Endothelial cell (in vitro differentiated cells): Measurements from ENCODE around the gene AMPH. TPM values are rescaled to one million over a fixed set of nuclear protein-coding genes. Genes with fewer than 3 reads are reported as not detected.
"Not testable (repeated sequence)": the region's sequence is repeated elsewhere in the genome, so short reads cannot be mapped to it uniquely, and the experiment has no call there.

Experiments
- DNase-seq: peaks from one replicate; pipeline ENCODE4 v3.0.0; 2021; ENCODE audit warnings: low spot score
- H3K27ac Mint-ChIP-seq: one replicate; pipeline ENCODE4 v1.8.0; 2021; ENCODE audit warnings: mixed read lengths, inconsistent platforms; ENCODE audit not compliant: unreplicated experiment
- H3K27me3 Mint-ChIP-seq: one replicate; pipeline ENCODE4 v1.8.0; 2021; ENCODE audit warnings: mild to moderate bottlenecking, moderate library complexity, mixed read lengths, inconsistent platforms; ENCODE audit not compliant: unreplicated experiment
- H3K36me3 Mint-ChIP-seq: one replicate; pipeline ENCODE4 v1.8.0; 2021; ENCODE audit warnings: mild to moderate bottlenecking, low read depth, mixed read lengths, inconsistent platforms; ENCODE audit not compliant: unreplicated experiment
- H3K4me1 Mint-ChIP-seq: one replicate; pipeline ENCODE4 v1.8.0; 2021; ENCODE audit warnings: mild to moderate bottlenecking, mixed read lengths, inconsistent platforms; ENCODE audit not compliant: unreplicated experiment
- H3K4me3 Mint-ChIP-seq: one replicate; pipeline ENCODE4 v1.8.0; 2021; ENCODE audit warnings: mild to moderate bottlenecking, mixed read lengths, inconsistent platforms; ENCODE audit not compliant: unreplicated experiment
- H3K9me3 Mint-ChIP-seq: one replicate; pipeline ENCODE4 v1.8.0; 2021; ENCODE audit warnings: mixed read lengths, inconsistent platforms; ENCODE audit not compliant: unreplicated experiment
- total RNA-seq: library from RNA; stranded (reverse); fragmentation: NEBNext Ultra II Directional; extraction: Animal tissue kit (Norgen Biotek cat#: 25700); gene quantifications from one replicate; pipeline ENCODE4 v1.2.1, GENCODE V29; 2021; ENCODE audit not compliant: unreplicated experiment
- TF ChIP-seq, protein P1 (sequence below): fragments of 200-600 bp; sonication (generic); IDR thresholded peaks from one replicate; pipeline ENCODE4 v1.5.0; 2021; ENCODE audit warnings: antibody characterized with exemption; ENCODE audit not compliant: unreplicated experiment

AMPH gene
- total RNA-seq, 1 donor from 2014 or later: 1.6 TPM

DNA sequence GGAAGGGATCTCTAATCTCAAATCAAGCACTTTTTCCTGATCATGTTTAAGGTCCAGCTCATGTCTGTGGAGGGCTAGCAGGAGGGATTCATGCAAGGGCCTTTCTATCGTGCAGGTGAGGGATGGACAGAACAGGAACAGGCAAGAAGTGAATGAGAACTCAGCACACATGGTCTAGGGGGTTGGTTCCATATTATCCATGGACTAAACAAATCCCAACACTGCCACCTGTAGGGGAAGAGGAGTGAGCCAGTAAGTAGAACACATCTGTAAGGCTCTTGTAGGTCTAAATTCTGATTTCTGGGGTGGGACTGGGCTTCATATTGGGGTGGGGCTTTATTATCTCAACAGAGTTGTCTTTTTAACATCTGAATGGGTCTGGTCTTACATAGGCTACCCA is 219.8 kb downstream of the AMPH start:
- DNase-seq: peak; percentile 50
- Mint-ChIP-seq H3K9me3 (no peaks in the 10 kb centered on the region), H3K4me3 (no peak overlapping the region)

DNA sequence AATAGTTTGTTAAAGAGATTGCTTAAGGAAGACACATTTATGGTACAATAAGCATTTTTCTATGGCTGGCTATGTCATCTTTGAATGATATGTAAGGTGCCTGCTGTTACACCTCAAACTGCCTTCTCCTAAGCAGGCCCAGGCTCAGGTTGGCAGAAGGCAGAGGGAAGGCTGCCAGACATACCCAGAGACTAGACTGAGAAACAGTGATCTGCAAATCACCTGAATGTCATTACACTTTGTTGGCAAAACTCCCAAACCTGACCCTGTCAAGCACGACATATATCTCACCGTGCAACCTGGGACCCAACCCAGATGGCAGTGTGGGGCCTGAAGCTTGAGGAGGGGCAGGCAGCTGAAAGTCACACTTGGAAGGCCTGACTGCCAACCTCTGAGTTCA is 221.1 kb downstream of the AMPH start:
- no peaks in the 10 kb centered on the region for H3K27me3 Mint-ChIP-seq
- H3K36me3 Mint-ChIP-seq: no peaks in the 10 kb centered on the region
- no peak overlapping the region for H3K4me3 Mint-ChIP-seq
- H3K27ac Mint-ChIP-seq: no peak overlapping the region
- TF ChIP-seq, protein P1, sequence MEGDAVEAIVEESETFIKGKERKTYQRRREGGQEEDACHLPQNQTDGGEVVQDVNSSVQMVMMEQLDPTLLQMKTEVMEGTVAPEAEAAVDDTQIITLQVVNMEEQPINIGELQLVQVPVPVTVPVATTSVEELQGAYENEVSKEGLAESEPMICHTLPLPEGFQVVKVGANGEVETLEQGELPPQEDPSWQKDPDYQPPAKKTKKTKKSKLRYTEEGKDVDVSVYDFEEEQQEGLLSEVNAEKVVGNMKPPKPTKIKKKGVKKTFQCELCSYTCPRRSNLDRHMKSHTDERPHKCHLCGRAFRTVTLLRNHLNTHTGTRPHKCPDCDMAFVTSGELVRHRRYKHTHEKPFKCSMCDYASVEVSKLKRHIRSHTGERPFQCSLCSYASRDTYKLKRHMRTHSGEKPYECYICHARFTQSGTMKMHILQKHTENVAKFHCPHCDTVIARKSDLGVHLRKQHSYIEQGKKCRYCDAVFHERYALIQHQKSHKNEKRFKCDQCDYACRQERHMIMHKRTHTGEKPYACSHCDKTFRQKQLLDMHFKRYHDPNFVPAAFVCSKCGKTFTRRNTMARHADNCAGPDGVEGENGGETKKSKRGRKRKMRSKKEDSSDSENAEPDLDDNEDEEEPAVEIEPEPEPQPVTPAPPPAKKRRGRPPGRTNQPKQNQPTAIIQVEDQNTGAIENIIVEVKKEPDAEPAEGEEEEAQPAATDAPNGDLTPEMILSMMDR: no peak
- no peaks in the 10 kb centered on the region for H3K9me3 Mint-ChIP-seq
- DNase-seq: no peak
- H3K4me1 Mint-ChIP-seq: no peaks in the 10 kb centered on the region

More for the DNA sequence above, 219.8 kb downstream of the AMPH start:
- TF ChIP-seq, protein P1: peak; percentile 28
- H3K27me3 Mint-ChIP-seq: no peaks in the 10 kb centered on the region
- H3K4me1 Mint-ChIP-seq: no peaks in the 10 kb centered on the region
- no peak overlapping the region for H3K27ac Mint-ChIP-seq
- H3K36me3 Mint-ChIP-seq: no peaks in the 10 kb centered on the region

DNA sequence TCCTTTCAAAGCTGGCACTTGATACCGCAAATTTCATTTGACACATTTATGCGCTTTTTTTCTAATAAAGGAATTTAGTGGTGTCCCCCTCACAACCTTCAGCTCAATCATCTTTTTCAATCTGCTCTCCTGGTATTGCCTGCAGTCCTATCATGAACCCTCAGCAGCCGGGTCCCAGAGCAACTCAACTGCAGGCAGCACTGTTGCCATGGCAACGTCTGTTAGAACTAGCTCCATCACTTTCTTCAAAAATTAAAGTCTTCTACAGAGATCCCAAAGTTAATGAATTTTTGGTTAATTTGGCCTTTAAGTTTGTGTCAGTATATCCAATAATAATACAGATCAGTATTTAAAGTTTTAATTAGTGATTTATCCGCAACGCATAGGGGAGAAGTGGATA is 221.6 kb downstream of the AMPH start:
- TF ChIP-seq, protein P1: no peak
- DNase-seq: no peak
- H3K4me3 Mint-ChIP-seq: no peak overlapping the region
- H3K27me3 Mint-ChIP-seq: no peaks in the 10 kb centered on the region
- no peaks in the 10 kb centered on the region for H3K36me3 Mint-ChIP-seq
- no peaks in the 10 kb centered on the region for H3K9me3 Mint-ChIP-seq
- no peak overlapping the region for H3K27ac Mint-ChIP-seq
- no peaks in the 10 kb centered on the region for H3K4me1 Mint-ChIP-seq

DNA sequence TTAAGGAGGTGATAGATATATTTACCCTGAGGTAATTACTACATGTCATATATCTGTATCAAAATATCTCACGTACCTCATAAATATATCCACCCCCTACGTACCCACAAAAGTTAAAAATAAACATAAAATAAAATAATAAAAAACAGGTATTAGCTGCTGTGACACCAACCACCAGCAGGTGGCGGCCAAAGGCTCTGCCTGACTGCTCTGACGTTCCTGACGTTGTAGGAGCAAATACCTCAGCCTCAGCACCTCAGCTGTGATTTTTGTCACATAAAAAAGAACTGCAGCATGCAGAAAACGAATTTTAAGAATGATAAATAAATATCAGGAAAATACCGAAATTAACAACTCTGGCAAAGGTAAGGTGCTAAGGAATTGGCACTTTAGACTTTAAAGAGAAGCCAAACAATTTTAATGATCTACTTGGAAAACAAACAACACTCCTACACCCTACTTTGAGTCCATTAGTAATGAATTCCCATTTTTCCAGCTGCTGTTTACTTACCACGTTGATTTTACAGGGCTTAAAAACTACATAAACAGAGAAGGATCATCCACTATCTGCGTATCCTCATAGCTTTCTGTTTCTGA is 232.3 kb downstream of the AMPH start:
- no peaks in the 10 kb centered on the region for H3K36me3 Mint-ChIP-seq
- TF ChIP-seq, protein P1: peak; percentile 98
- no peak overlapping the region for H3K27ac Mint-ChIP-seq
- H3K9me3 Mint-ChIP-seq: no peaks in the 10 kb centered on the region
- DNase-seq: peak; percentile 49
- H3K4me3 Mint-ChIP-seq: no peak overlapping the region
- peaks cover 3% of the 10 kb centered on the region for H3K4me1 Mint-ChIP-seq
- H3K27me3 Mint-ChIP-seq: no peaks in the 10 kb centered on the region

DNA sequence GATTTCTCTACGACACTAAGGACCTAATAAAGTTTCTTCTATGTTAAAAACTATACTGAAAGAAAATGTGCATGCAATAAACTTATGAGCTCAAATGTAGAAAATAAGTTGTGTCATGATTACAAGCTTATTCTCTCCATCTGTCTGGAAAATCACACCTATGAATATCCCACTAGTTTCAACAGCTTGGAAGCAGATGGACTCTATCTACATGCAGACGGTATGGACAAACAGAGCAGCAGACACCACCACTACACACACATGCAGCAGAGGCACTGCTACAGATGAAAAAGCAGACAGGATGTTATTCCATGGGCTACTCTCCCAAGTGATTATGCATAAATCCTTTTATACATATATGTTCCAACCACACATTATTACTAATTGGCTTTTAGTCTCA is 234.3 kb downstream of the AMPH start:
- Mint-ChIP-seq H3K4me3 (no peak overlapping the region), H3K27ac (no peak overlapping the region), H3K27me3 (peaks cover 2% of the 10 kb centered on the region), H3K4me1 (peaks cover 3% of the 10 kb centered on the region), H3K36me3 (peaks cover 3% of the 10 kb centered on the region), H3K9me3 (no peaks in the 10 kb centered on the region)
- no peak for DNase-seq
- TF ChIP-seq, protein P1: no peak

DNA sequence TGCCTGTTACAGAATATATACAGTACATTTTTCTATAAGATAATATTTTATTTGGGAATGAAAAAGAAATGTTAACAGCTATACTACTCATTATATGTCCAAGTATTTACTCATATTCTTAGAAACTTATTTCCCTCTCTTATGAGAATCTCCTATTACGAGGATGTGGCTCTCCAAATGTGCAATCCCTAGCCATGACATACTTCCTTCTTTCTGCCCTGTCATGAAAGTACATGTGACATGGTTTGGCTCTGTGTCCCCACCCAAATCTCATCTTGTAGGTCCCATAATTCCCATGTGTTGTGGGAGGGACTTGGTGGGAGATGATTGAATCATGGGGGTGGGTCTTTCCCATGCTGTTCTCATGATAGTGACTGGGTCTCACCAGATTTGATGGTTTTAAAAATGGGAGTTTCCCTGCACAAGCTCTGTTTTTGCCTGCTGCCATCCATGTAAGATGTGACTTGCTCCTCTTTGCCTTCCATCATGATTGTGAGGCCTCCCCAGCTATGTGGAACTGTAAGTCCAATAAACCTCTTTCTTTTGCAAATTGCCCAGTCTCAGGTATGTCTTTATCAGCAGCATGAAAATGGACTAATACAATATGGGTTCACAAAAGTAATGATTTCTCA is 235.1 kb downstream of the AMPH start:
- not testable (repeated sequence) for H3K36me3 Mint-ChIP-seq, H3K27ac Mint-ChIP-seq, DNase-seq, H3K27me3 Mint-ChIP-seq, H3K4me3 Mint-ChIP-seq, H3K9me3 Mint-ChIP-seq, H3K4me1 Mint-ChIP-seq
